NCI-H345 treated with DMSO at 0.1 percent for 48 hours (cell line): ENCODE data around the gene ICAM2.
A peak's percentile ranks its signal among the peaks of the same experiment; 100 is the strongest.
"Not testable (repeated sequence)": the region's sequence is repeated elsewhere in the genome, so short reads cannot be mapped to it uniquely, and the experiment has no call there.

ENCODE experiments used
- DNase-seq: peaks from one replicate; lab custom pipeline; 2025; ENCODE audit not compliant: unreplicated experiment; lab: John Stamatoyannopoulos, UW

The ICAM2 gene

GRCh38 chr17:64045176-64045575, 24.7 kb upstream of the ICAM2 start:
- DNase-seq: no peak

GRCh38 chr17:64042700-64043485, 22.5 kb upstream of the ICAM2 start:
- no peak for DNase-seq

- DNase-seq: no peak
Measured at GRCh38 chr17:64041912-64042311, 21.5 kb upstream of the ICAM2 start.

- no peak for DNase-seq
Measured at GRCh38 chr17:64040206-64040605, 19.8 kb upstream of the ICAM2 start.

GRCh38 chr17:64039106-64039400, 18.6 kb upstream of the ICAM2 start:
- DNase-seq: no peak

- no peak for DNase-seq
Measured at GRCh38 chr17:64038331-64039105, 18.1 kb upstream of the ICAM2 start.

- no peak for DNase-seq
Measured at GRCh38 chr17:64037802-64038201, 17.4 kb upstream of the ICAM2 start.

- DNase-seq: no peak
Measured at GRCh38 chr17:64037180-64037579, 16.7 kb upstream of the ICAM2 start.

- DNase-seq: no peak
Measured at GRCh38 chr17:64036198-64036922, 15.9 kb upstream of the ICAM2 start.

GRCh38 chr17:64032081-64032480, 11.6 kb upstream of the ICAM2 start:
- no peak for DNase-seq

GRCh38 chr17:64028874-64029464, 8.5 kb upstream of the ICAM2 start:
- peak; percentile 27 for DNase-seq

- DNase-seq: peak; percentile 68
Measured at GRCh38 chr17:64025732-64026294, 5.4 kb upstream of the ICAM2 start.

GRCh38 chr17:64024781-64025731, 4.6 kb upstream of the ICAM2 start:
- DNase-seq: no peak

- DNase-seq: no peak
Measured at GRCh38 chr17:64024215-64024654, 3.8 kb upstream of the ICAM2 start.

GRCh38 chr17:64022611-64023063, 2.2 kb upstream of the ICAM2 start:
- DNase-seq: no peak

GRCh38 chr17:64019551-64019961, 877 bp downstream of the ICAM2 start:
- not testable (repeated sequence) for DNase-seq

GRCh38 chr17:64017381-64017980, 3.0 kb downstream of the ICAM2 start:
- DNase-seq: no peak

- DNase-seq: no peak
Measured at GRCh38 chr17:64016974-64017373, 3.5 kb downstream of the ICAM2 start.

GRCh38 chr17:64016231-64016784, 4.1 kb downstream of the ICAM2 start:
- no peak for DNase-seq
